GM21515 (cell line): ENCODE data around the gene PJA1.

ENCODE experiments used
- ATAC-seq: cut with Tn5 transposase; IDR thresholded peaks from one replicate; pipeline ENCODE4 v1.9.1; 2021; ENCODE audit not compliant: unreplicated experiment

The PJA1 gene, protein sequence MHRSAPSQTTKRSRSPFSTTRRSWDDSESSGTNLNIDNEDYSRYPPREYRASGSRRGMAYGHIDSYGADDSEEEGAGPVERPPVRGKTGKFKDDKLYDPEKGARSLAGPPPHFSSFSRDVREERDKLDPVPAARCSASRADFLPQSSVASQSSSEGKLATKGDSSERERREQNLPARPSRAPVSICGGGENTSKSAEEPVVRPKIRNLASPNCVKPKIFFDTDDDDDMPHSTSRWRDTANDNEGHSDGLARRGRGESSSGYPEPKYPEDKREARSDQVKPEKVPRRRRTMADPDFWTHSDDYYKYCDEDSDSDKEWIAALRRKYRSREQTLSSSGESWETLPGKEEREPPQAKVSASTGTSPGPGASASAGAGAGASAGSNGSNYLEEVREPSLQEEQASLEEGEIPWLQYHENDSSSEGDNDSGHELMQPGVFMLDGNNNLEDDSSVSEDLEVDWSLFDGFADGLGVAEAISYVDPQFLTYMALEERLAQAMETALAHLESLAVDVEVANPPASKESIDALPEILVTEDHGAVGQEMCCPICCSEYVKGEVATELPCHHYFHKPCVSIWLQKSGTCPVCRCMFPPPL

DNA sequence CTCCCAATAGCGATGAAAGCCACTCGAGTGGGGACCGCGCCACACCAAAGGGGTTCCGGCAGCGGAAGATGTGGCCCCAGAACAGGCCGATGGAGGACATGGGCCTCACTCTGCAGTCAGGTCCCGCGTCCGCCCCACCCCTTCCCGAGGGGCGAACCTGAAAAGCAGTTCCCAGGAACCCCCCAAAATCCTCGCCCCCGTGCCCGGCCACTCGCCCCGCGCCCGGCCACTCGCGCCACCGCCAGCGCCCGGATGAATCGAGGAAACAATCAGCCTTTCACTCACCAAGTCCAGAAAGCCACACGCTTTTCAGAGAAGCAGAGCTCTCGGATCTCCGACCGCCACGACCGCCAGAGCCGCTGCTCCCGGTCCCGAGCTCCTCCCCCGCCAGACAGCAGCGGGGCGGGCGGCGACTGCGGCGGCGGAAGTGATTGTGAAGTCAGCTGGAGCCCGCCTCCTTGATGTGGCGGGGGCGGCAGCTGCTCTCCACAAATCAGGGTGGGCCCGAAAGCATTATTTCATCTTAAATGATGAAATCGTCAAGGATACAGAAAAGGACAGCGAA, at the start of gene PJA1:
TSS of gene PJA1 (minus strand) at position 367 of the 565 bp plus-strand sequence. CDS start 2,380 bp downstream, outside the sequence.
- peak; percentile 95 for ATAC-seq

DNA sequence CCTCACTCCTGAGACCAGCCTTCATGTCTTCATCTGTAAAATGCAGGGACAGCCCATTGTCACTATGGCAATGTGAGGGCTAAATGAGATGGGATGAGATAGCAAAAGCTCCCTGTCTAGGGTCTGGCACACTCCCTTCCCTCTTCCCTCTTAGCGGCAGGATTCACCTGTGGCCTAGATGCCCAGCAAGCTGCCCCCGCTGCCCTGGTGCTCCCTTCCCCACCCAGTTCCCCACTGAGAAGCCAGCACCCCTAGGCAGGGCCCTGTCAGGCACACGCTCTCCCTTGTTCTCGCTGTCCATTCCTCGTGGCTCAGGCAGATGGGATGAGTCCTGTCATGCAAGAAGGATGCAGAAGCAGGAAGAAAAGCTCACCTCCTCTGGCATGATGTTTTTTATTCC, 49.2 kb upstream of the PJA1 start:
- no peak for ATAC-seq

DNA sequence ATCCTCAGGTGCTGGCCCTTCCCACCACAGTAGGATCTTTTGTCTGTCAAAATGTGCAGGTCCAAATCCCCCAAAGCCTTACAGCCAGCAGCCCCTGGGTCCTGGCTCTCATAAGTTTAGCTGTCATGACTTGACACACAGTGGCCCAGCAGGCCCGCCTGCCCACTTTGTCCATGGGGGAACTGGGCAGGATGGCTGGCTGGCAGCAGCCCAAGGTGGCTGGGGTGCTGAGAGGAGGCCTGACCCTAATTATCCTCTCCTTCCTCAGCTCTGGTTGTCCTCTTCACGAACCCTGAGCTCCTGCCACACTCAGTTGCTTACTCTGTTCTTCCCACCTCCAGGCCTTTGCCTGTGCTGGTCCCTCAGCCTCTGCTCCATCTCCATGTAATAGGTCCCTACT, 46.4 kb upstream of the PJA1 start:
- ATAC-seq = no peak

DNA sequence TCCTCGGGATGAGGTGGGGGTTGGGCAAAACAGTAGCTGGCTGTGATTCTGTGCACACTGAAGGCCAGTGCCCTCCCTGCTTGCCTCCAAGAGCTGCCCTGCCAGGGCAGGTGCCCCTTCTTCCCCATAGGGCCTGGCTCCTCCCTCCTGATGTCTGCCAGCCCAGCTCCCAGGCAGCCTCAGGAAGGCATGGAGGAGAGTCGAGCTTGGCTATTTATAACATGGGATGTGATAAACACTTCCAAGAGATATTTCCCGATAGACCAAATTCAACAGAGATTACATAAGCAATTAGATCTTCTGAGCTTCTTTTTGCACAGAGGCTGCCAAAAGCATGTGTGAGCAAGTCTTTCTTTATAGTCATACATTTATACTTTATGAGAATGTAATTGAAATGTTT, 45.3 kb upstream of the PJA1 start:
- ATAC-seq = no peak

DNA sequence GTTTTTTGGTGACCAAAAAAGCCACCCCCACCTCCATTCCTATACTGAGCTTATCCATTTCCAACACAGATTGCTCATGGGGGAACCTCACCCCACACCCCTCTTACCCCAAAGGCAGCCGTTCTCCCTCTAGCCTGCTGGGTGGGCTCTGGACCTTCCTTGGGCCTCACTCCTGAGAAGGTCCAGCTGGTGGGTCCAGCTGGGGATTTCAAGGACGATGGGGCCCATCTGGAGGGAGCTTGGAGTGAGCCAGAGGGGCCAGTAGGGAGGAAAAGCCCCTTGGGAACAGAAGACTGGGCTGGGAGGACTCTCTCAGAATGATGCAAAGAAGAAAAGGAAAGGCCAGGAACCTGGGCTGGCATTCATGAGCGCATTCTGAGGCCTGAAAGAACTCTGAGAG, 42.0 kb upstream of the PJA1 start:
- no peak for ATAC-seq

DNA sequence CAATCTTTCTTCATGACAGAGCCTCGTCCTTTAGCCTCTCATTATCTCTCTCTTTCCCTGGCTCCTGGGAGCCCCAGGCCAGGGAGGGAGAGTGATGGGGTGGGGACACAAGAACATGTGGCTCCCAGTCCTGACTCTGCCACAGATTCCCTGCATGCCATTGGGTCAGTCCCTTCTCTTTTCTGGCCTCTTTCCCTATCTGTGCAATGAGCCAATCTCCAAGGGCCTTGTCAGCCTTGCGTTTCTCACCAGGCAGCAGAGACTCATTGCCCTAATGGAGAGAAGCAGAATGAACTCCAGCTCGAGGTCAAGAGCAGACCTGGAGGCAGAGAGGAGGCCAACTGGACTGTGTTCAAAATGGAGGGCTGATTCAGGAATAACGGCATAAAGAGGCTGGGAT, 38.4 kb upstream of the PJA1 start:
- ATAC-seq = no peak

DNA sequence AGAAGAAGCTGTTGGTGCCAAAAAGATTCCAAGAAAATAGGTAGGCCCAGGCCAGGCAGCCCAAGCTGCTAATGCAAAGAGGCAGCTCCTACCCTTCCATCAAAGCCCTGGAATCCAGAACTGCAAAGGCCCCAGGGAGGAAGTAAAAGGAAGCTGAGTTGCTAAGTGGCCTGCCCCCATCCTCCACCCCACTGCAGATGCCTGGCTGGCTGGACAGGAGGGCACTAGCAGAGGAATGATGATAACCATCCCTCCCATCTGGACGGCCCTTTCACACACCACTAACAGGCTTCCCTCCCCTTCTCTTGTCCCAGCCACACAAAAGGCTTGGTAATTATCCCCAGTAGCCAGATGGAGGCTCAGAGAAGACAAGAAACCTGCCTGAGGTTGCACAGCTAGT, 32.4 kb upstream of the PJA1 start:
- ATAC-seq = no peak

DNA sequence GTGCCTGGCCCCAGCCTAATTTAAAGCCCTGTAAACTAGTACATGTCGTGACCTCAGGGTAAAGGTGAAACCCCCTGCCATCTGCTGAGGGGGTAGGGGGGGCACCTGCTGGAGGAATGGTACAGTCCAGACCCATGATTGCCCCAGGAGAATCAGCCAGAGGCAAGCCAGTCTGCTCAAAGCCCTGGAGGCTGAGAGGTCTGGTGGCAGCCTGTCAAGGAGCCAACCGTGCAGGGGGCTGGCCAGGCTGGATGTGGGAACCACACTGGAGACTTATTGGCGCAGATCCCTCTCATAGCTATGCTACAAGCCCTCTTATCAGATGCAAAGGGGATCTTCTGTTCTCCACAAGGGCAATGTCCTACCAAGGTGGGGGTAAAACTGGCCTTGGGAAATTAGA, 31.4 kb upstream of the PJA1 start:
- no peak for ATAC-seq

DNA sequence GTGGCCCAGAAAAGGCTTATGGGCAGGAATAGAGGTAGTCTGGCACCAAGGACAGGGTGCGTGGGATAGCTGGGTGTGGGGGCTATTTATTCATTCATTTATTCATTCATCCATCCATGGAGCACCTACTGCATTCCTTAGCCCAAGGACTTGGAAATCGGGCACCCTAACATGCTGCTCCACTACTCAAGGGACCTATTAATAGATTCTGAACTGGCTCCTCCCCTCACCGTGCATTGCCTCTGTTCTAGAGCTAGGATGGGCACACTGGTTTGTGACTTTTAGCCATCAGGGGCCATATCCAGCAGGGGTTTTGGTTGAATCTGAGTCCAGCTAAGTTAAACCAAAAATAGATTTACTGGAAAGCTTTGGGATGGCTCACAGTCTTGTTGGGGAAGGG, 30.6 kb upstream of the PJA1 start:
- ATAC-seq = no peak

DNA sequence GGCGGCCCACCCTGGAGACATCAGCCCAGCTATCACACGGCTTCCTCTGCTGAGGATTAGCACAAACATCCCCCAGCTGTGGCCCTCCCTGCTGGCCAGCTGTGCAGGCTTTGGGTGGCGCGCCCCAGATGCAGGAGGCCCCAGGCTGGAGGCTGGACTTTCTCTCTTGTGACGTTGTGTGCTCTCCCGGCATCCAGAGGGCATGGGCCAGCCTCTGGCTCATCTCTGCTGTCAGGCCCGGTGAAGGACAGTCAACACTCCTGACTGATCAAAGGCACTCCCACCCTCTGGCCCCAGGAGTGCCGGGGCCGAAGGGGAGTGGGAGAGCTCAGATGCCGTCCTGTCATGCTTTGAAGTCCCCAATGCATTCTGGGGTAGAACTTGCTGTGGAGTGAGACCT, 29.9 kb upstream of the PJA1 start:
- ATAC-seq = no peak

DNA sequence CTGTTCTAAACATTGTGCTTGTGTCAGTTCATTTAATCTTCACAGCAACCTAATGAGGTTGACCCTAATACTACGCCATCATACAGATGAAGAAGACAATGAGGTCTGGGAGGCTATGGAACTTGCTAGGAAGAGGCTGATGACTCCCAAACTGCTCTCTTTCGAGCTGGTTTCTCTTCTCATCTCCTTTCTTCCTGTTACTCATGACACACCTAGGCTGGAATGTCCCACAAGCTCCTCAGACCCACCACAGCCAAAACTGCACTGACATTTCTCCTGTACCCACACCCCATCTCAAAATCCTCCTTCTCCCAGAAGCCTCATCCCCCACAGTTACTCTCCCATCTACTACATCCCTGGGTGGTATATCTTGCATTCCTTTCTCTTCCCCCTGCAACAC, 27.4 kb upstream of the PJA1 start:
- no peak for ATAC-seq

DNA sequence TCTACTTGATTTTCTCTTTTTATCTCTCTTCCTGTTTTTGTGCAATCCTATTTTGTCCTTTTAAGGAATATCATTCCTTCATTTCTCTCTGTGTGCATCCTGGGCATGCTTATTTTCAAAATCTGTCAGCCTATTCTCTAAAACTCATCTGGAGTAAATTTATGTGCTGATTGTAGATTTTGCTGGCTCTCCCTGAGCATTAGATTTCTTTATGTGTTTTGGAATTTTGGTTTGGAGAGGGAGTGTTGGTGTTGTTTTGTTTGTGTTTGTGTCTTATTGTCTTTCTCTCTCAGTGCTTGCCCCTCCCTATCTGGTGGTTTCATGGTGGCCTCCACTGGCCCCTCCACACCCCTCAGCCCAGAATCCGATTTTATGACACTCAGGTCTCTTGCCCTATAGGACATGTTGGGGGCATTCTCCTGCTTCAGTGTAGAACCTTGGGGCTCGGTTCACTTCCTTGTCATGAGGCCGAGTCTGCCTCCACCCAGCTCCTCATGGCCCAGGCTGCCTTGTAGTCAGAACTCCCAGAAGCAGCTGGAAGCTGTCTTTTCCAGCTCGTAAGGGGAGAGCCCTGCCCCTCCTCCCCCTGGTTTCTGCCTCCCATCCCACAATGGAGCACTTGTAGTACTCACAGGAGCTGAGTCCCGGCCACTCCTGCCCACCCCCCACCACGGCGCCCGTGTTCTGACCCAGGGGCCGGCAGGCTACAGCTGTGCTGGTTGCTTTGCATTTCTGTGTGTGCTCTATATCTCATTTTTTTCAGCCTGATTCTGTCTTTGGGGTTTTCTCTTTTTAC, 24.5 kb upstream of the PJA1 start:
- no peak for ATAC-seq

DNA sequence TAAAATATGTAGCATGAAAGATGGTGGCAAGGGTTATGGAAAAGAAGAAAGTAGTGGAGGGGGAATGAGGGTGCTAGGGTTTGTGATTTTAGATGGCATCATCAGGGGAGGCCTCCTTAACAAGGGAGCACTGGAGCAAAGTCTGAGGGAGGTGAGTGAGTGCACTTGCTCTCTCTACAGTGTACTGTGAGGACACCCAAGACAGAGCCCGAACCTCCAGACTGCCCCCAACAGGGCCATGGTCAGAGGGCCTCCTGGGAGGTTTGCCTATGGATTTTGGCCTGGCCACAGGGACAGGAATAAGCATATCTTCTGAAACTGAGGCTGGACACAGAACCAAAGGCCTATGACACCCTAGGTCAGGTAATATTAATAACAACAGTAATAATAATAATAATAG, 21.4 kb upstream of the PJA1 start:
- no peak for ATAC-seq

DNA sequence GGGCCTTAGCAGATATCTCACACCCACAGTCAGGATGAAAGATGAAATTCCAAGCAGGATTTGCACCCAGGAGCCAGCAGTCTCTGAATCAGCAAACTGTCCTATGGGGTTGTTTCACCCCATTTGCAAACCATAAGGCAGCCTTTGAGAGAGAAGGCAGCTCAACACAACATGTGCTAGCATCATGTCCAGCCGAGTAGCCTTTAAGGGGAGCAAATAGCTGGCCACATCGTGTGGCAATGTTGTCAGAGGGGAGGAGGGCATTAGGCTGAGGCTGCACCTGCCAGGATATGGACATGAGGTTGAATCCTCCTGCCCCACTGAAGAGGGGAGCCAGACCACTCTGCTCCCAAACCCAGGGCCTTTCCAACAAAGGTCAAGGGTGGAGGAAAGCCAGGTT, 20.6 kb upstream of the PJA1 start:
- no peak for ATAC-seq

DNA sequence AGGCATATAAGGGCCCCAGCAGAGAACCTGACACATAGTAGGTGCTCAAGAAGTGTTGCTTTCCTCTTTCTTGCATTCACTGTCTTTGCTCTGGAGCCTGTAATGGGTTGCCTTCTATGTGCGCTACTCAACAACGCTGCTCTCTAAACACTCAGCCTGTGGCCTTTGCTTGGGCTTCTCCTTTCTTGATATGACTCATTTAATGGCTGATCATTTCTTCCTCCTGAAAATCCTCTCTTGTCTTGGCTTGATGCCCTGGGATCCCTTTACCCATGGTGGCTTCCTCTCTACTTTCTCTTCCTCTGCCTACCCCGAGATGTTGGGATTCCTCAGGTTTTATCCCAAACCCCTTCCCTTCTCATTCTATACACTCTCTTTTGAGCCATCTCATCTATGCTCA, 19.9 kb upstream of the PJA1 start:
- no peak for ATAC-seq

DNA sequence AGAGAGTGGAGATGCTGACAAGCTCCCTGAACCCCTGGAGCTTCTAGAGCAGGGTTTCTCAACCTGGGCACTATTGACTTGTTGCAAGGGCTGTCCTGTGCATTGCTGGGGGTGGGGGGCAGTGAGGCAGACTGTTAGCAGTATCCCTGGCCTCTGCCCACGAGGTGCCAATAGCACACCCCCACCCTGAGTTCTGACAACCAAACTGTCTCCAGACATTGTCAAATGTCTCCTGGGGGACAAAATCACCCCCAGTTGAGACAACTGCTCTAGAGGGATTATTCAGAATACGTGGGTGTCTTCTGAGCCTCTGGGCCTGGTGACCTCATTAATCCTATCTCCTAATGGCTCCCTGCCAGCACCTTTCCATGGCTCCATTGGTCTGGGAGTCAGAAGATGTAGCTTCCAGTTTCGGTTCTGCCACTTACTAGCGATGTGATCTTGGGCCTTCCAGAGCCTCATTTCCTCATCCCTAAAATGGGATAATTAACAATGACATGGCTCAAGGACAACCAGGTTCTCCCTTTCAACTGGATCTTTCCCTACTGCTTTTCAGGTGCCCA, 17.6 kb upstream of the PJA1 start:
- ATAC-seq = no peak

DNA sequence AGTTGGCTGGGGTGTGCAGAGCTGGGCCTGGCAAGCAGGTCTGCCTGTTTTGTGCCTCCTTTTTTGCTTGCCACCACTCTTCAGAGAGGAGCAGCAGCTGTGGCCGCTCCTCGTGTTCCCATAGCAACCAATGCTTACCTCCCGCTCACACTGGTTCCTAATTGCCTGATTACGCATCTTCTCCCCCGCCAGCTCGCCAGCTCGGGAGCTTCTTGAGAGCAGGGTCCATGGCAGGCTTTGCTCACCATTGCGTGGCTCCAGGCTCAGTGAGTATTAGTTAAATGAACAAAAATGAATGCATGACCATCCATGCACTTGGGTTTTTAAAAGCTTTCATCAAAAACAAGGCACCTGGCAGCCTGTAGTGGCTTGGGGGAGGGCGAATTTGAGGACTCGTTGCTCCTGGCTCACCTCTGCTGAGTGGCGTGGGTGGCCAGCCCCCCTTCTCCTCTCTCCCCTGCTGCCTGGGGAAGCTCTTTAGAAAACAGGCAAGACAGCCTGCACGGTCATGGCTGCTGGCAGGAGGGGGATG, 14.2 kb upstream of the PJA1 start:
- ATAC-seq = no peak

DNA sequence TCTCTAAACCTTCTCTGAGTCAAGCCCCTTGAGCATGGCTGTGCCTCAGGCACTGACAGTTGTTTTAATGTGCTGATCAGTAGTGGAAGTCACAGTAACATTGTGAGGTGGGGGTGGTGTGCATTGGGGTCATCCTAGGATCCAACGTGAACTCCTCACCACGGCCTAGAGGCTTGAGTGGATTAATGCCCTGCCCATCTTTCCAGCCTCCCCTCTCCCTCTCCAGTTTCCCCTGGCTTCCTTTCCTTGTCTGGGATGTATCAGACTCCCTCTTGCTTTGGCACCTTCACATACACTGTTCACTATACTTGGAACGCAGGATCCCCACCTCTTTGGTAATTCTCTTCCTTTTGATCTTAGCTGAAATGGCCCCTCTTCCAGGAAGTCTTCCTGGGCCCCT, 13.3 kb upstream of the PJA1 start:
- no peak for ATAC-seq

DNA sequence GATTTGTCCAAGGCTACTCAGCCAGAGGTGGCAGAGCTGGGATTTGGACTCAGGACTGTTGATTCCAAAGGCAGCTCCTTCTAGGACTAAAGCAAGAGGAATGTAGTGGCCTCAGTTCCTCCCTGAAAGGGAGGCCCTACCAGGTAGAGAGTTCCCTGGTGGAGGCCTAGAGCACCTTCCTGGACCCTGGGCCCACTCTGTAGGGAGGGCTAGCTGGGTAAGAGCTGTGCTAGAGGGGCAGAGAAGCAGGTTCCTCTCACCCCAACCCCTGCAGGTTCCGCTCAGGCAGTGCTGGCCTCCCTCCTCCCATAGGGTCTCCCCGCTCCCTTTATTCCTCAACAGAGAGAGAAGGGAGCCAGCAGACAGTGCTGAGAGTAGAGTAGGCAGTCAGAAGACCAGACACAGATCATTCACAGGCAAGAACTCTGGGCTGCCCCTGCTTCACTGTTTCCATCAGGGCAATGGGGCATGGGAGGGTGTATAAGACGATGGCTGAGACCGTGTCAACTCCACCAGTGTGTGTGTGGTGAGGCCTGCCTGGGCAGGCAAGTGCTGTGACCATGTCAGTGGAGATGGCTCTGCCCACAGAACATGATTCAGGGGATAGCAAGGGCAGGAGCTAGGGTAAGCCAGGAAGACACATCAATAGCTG, 12.4 kb upstream of the PJA1 start:
- ATAC-seq = no peak

DNA sequence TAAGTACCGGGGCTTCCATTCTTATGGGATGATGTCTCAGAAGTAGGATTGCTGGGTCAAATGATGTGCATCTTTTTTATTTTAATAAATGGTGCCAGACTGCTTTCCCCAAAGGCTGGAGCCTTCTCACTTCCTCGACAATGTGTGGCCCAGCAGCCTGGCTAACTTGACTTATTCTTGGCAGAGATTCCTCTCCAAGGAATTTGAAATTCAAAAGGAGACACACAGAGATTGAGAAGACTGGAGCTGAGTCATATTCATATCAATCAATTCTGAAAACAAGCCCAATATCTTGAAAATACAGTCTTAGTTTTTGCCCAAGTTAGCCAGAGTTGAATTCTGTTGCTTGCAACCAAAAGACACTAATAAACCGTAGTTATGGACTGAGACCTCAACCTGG, 10.8 kb upstream of the PJA1 start:
- no peak for ATAC-seq

DNA sequence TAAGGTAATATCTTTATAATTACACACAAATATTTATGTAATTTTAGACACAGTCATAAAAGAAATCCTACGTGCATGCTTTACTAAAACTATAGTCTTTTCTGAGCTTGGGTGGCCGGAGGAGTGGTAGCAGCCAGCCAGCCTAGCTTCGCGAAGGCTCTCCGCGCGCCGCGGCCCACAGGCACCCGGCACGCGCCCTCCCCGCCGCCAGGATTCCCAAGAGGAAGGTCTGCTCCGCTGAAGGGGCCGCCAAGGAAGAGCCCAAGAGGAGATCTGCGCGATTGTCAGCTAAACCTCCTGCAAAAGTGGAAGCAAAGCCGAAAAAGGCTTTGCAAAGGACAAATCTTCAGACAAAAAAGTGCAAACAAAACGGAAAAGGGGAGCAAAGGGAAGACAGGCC, 8.7 kb upstream of the PJA1 start:
- ATAC-seq = no peak
